ENCODE measurements around the gene DDX49. TPM values are rescaled to one million over a fixed set of nuclear protein-coding genes. Genes with fewer than 3 reads are reported as not detected.

The DDX49 gene
- total and polyA plus RNA-seq, 5 donors = 21.2 to 30.7 (median 28.2) TPM

- H3K9me3 ChIP-seq (ENCODE audit: control insufficient read depth, low read length) = no peaks in the 10 kb centered on the region
- ATAC-seq (no peak), DNase-seq (no peak)
- no peaks in the 10 kb centered on the region for H3K27me3 ChIP-seq (ENCODE audit: control insufficient read depth, insufficient read depth)
- intact Hi-C loops (cut with DNase I) = no loop called here
- WGBS = 89% methylated on average over 13 of the region's 13 CpGs
- H3K27ac ChIP-seq (ENCODE audit: low read length) = no peak overlapping the region
- no peak overlapping the region for H3K4me3 ChIP-seq (ENCODE audit: low read length)
- H3K4me1 ChIP-seq (ENCODE audit: control insufficient read depth, insufficient read depth, low read length) = no peaks in the 10 kb centered on the region
Observed at GRCh38 chr19:18933297-18933696, 13.8 kb downstream of the DDX49 start.

- no peak overlapping the region for H3K27ac ChIP-seq (ENCODE audit: low read length)
- DNase-seq (no peak), ATAC-seq (no peak)
- WGBS = 93% methylated on average over 3 of the region's 3 CpGs
- H3K4me3 ChIP-seq (ENCODE audit: low read length) = no peak overlapping the region
- H3K27me3 ChIP-seq (ENCODE audit: control insufficient read depth, insufficient read depth) = no peaks in the 10 kb centered on the region
- H3K4me1 ChIP-seq (ENCODE audit: control insufficient read depth, insufficient read depth, low read length) = no peaks in the 10 kb centered on the region
- no peaks in the 10 kb centered on the region for H3K9me3 ChIP-seq (ENCODE audit: control insufficient read depth, low read length)
- intact Hi-C loops (cut with DNase I) = no loop called here
Observed at GRCh38 chr19:18939163-18939562, 19.6 kb downstream of the DDX49 start.

DNA sequence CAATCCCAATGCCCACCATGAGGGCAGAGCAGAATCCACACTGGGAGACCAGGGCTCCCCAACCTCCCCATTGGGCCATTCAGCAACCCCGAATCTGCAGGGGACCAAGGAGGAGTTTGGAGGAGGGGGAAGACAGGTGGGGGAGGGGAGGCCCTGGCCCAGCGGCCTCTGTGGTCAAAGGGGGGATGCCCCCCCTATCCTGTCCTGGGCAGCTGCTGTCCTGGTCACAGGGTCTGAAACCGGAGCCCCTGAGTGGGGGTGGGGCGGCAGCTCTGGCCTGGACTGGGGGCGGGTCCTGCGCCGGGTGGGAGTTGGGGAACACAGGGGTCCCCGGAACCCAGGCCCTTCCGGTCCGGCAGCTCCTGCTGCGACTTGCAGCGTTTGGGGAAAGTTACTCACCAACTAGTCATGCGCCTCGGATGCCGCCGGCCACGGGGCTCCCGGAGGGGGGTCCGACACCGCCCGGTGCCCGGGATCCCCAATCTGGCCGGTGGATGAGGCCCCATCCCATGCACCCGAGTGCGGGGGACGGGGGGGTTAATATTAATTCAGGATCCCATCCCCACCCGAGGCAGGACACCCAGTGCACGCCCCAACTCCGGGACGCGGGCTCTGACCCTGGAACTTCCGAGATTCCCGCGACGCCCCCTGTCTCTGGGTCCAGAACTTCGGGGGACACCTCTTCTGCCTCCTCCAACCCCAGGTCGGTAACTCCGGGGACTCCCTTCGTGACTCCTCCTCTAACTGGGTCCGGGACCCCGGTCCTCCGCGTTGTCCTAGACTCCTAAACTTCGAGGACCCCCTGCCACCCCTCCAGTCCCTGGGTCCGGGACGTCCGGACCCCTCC, 20.6 kb downstream of the DDX49 start:
- intact Hi-C loops (cut with DNase I) = no loop called here
- Histone ChIP-seq H3K9me3 (ENCODE audit: control insufficient read depth, low read length) (no peaks in the 10 kb centered on the region), H3K4me3 (ENCODE audit: low read length) (peak overlapping the region; percentile 80), H3K4me1 (ENCODE audit: control insufficient read depth, insufficient read depth, low read length) (no peaks in the 10 kb centered on the region), H3K27ac (ENCODE audit: low read length) (no peak overlapping the region), H3K27me3 (ENCODE audit: control insufficient read depth, insufficient read depth) (no peaks in the 10 kb centered on the region)
- 1% methylated on average over 47 of the region's 47 CpGs for WGBS
- DNase-seq (peak; percentile 53 to 84 (median 76)), ATAC-seq (peak; percentile 57 to 58)

- 1% methylated on average over 78 of the region's 81 CpGs for WGBS
Observed at GRCh38 chr19:18940769-18941627, 21.5 kb downstream of the DDX49 start, which contains the start of gene HOMER3. Gene HOMER3 (minus strand): TSS chr19:18941217. CDS start chr19:18938982, 2,235 bp downstream.

GRCh38 chr19:18941628-18942354, 22.3 kb downstream of the DDX49 start:
- intact Hi-C loops (cut with DNase I) = no loop called here
- WGBS = 56% methylated on average over 18 of the region's 18 CpGs
- no peaks in the 10 kb centered on the region for H3K4me1 ChIP-seq (ENCODE audit: control insufficient read depth, insufficient read depth, low read length)
- H3K27ac ChIP-seq (ENCODE audit: low read length) = no peak overlapping the region
- no peaks in the 10 kb centered on the region for H3K27me3 ChIP-seq (ENCODE audit: control insufficient read depth, insufficient read depth)
- ATAC-seq (peak; percentile 4 to 8), DNase-seq (peak in 2 of 3 donors; percentile 63 to 65)
- H3K9me3 ChIP-seq (ENCODE audit: control insufficient read depth, low read length) = no peaks in the 10 kb centered on the region
- H3K4me3 ChIP-seq (ENCODE audit: low read length) = no peak overlapping the region

More at GRCh38 chr19:18940769-18941627, 21.5 kb downstream of the DDX49 start, which contains the start of gene HOMER3:
- H3K27ac ChIP-seq (ENCODE audit: low read length) = no peak within 1 kb of the TSS
- intact Hi-C loops (cut with DNase I) = no loop called here
- DNase-seq = peak; percentile 84 to 95 (median 95)
- H3K4me1 ChIP-seq (ENCODE audit: control insufficient read depth, insufficient read depth, low read length) = no peaks in the 10 kb centered on the region
- peak; percentile 82 to 87 for ATAC-seq
- H3K4me3 ChIP-seq (ENCODE audit: low read length) = peak within 1 kb of the TSS; percentile 80
- H3K9me3 ChIP-seq (ENCODE audit: control insufficient read depth, low read length) = no peaks in the 10 kb centered on the region
- H3K27me3 ChIP-seq (ENCODE audit: control insufficient read depth, insufficient read depth) = no peaks in the 10 kb centered on the region

- intact Hi-C loops (cut with DNase I) = no loop called here
Observed at GRCh38 chr19:18942692-18943091, 23.2 kb downstream of the DDX49 start.

GRCh38 chr19:18943465-18943864, 23.9 kb downstream of the DDX49 start:
- ATAC-seq (no peak), DNase-seq (peak in 1 of 3 donors; percentile 13)
- Histone ChIP-seq H3K27ac (ENCODE audit: low read length) (no peak overlapping the region), H3K4me1 (ENCODE audit: control insufficient read depth, insufficient read depth, low read length) (no peaks in the 10 kb centered on the region), H3K27me3 (ENCODE audit: control insufficient read depth, insufficient read depth) (no peaks in the 10 kb centered on the region), H3K4me3 (ENCODE audit: low read length) (no peak overlapping the region), H3K9me3 (ENCODE audit: control insufficient read depth, low read length) (no peaks in the 10 kb centered on the region)
- WGBS = 83% methylated on average over 4 of the region's 4 CpGs
- intact Hi-C loops (cut with DNase I) = no loop called here

More at GRCh38 chr19:18942692-18943091, 23.2 kb downstream of the DDX49 start:
- DNase-seq = peak in 1 of 3 donors; percentile 27
- H3K27ac ChIP-seq (ENCODE audit: low read length) = no peak overlapping the region
- H3K4me3 ChIP-seq (ENCODE audit: low read length) = no peak overlapping the region
- H3K4me1 ChIP-seq (ENCODE audit: control insufficient read depth, insufficient read depth, low read length) = no peaks in the 10 kb centered on the region
- H3K27me3 ChIP-seq (ENCODE audit: control insufficient read depth, insufficient read depth) = no peaks in the 10 kb centered on the region
- ATAC-seq = no peak
- WGBS = 88% methylated on average over 6 of the region's 6 CpGs
- no peaks in the 10 kb centered on the region for H3K9me3 ChIP-seq (ENCODE audit: control insufficient read depth, low read length)

DNA sequence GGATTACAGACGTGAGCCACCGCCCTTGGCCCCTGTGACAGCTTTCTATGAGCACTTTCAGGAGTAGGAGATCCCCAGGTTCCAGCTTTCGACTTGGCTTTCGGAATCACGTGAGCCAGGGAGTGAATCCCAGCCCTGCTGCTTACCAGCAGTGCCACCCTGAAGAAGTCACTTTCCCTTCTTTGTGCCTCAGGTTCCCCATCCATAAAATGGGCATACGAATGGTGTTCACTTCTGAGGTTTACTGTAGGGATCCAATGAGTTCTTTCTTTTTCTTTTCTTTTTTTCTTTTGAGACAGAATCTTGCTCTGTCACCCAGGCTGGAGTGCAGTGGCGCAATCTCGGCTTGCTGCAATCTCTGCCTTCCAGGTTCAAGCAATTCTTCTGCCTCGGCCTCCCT, 25.8 kb downstream of the DDX49 start:
- peak in 1 of 3 donors; percentile 3 for DNase-seq
- 90% methylated on average over 9 of the region's 9 CpGs for WGBS
- Histone ChIP-seq H3K9me3 (ENCODE audit: control insufficient read depth, low read length) (no peaks in the 10 kb centered on the region), H3K4me1 (ENCODE audit: control insufficient read depth, insufficient read depth, low read length) (no peaks in the 10 kb centered on the region), H3K4me3 (ENCODE audit: low read length) (no peak overlapping the region), H3K27me3 (ENCODE audit: control insufficient read depth, insufficient read depth) (no peaks in the 10 kb centered on the region), H3K27ac (ENCODE audit: low read length) (no peak overlapping the region)
- ATAC-seq = no peak
- intact Hi-C loops (cut with DNase I) = no loop called here

GRCh38 chr19:18946335-18946734, 26.8 kb downstream of the DDX49 start:
- DNase-seq = no peak
- intact Hi-C loops (cut with DNase I) = no loop called here
- no peaks in the 10 kb centered on the region for H3K4me1 ChIP-seq (ENCODE audit: control insufficient read depth, insufficient read depth, low read length)
- H3K9me3 ChIP-seq (ENCODE audit: control insufficient read depth, low read length) = no peaks in the 10 kb centered on the region
- no peak overlapping the region for H3K27ac ChIP-seq (ENCODE audit: low read length)
- H3K27me3 ChIP-seq (ENCODE audit: control insufficient read depth, insufficient read depth) = no peaks in the 10 kb centered on the region
- no peak for ATAC-seq
- no peak overlapping the region for H3K4me3 ChIP-seq (ENCODE audit: low read length)

- Histone ChIP-seq H3K27me3 (ENCODE audit: control insufficient read depth, insufficient read depth) (no peaks in the 10 kb centered on the region), H3K9me3 (ENCODE audit: control insufficient read depth, low read length) (no peaks in the 10 kb centered on the region), H3K4me3 (ENCODE audit: low read length) (no peak overlapping the region), H3K27ac (ENCODE audit: low read length) (no peak overlapping the region), H3K4me1 (ENCODE audit: control insufficient read depth, insufficient read depth, low read length) (no peaks in the 10 kb centered on the region)
- WGBS = 88% methylated on average over 14 of the region's 14 CpGs
- ATAC-seq (no peak), DNase-seq (peak in 1 of 3 donors; percentile 50)
- intact Hi-C loops (cut with DNase I) = no loop called here
Observed at GRCh38 chr19:18946918-18947317, 27.4 kb downstream of the DDX49 start.

Data from right cardiac atrium (tissue), 5 donors.